ENCODE data around the gene PRKCH.

The PRKCH gene

DNA sequence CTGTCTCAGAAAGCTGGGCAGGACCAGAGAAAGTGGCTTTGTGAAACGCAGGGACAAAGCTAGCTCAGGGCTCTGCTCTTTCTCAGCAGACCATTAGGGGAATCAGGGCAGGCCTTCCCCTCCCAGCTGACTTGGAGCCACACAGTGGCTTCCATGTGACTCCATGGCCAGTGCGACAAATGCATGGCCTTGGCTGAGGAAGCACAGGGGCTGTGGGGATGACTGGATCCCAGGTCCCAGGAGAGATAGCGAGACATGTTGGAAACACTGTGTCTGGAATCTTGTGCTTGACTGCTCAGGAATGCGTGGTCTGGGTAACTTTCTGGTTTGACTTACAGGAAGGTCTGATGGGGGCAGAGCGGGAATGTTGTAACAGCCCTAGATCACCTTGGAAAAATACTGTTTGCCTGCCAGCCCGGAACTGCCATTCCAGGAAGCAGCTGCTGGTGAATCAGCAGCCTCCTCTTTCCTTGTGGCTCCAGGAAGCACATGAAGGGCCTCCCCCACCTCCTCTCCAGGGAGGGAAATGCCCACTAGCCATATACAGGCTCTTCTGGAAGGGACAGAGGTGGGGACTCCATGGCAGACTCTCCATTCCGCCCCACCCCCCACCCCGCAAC, 240.4 kb downstream of the PRKCH start:
- no peak for DNase-seq (ENCODE audit: low read depth in 4 of 4, low spot score in 1 of 4)

DNA sequence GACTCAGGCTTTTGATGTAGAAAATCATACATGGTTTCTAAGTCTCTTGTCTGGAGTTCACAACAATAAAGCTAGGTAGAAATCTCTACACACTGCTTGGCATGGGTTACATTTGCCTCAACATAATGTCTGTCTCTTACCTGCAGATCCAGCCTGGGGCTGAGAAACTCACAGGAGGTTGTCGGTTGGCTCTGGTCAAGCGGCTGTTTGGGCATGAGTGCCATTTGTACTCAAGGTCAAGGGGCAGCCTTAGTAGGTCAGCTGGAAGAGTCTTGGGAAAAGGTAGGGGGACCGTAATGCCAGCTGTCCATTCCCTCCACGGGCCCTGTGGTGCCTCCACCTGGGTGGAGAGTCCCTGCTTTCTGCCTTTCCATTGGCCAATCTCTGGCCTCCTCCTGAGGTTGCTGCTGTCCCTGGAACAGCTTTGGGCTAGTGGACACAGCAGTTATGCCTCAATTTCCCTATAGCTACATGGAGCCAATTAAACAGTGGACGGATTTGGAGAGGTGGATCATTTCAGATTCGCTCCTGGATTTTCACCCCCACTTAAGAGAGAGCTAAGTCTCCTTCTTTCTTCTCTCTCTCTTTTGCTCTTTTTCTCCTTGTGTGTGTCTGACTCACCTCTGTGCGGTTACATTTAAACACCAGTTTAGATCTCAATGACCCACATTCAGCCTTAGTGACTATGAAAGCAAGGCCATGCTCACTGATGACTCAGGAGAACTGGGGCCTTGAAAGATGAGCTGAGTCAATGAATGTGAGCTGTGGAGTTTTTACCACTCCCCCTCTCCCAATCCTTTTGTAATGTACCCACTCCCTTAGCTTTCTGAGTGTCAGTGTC, 241.2 kb downstream of the PRKCH start:
- DNase-seq (ENCODE audit: low read depth in 4 of 4, low spot score in 1 of 4) = no peak

DNA sequence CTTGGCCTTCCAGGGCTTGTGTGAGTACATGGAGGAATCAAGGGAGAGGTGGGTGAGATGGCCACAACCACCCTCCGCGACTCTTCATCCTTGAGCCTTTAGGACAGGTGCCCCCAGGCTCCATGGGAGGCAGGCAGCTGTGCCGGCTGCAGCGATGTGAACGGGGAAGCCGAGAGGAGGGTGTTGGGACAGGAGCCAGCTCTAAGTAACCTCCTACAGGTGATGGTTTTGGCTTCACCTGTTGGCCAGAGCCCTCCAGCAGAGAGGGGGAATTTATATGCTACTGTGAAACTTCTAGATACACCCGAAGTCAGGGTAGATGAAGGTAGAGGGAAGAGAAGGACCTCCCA, 241.8 kb downstream of the PRKCH start:
- DNase-seq (ENCODE audit: low read depth in 4 of 4, low spot score in 1 of 4) = no peak

DNA sequence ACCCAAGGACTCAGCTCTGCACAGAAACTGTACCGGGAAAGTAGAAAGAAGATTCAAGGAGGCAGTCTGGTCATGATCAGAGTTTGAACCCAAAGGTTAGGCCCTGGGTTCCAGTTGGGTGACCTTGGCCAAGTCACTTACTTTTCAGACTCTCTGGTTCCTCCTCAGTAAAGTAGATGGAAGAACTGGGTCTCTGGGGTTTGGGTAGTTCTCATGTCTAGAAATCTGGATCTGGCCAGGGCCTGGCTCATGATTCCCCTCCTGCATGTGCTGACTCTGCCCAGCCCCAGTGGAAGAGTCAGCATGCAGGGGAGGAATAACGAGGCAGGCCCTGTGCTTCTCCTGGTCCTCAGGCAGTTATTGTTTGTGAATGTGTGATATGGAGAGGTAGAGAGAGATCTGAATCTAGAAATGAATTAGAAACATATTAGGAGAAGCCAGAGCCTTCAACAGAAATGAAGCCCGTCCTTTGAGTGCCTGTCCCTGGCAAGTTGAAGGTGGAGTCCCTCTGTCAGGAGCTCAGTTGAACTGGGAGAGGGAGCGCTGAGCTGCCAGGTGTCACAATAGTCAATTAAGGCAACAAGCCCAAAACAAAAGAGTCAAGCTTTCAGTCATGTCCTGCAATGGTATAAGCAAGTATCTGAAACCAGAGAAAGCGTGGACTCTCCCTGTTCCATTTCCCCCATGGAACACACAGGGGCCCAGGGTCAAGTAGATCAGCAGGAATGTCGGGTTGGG, 242.7 kb downstream of the PRKCH start:
- DNase-seq (ENCODE audit: low read depth in 4 of 4, low spot score in 1 of 4) = no peak

DNA sequence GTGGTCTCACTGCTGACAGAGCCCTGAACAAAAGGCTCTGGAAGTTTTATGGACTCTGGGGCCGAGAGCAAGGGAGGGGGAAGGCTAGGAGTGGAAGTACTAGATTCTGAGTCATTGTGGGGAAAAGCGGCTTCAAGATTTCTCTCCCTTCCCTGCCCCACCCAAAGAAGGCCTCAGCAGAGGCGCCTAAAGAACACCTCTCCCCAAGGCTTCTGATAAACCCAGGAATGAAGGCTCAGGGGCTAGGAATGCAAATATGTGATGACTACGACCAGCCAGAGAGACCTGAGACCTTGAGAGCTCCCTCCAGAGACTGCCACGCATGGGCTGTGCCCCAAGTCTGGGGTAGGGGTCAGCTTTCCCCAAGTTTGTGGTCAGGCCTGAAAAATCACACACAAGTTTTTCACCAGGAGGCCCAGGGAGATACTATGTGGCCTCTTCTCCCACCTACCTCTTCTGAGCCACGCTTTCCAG, 243.3 kb downstream of the PRKCH start:
- no peak for DNase-seq (ENCODE audit: low read depth in 4 of 4, low spot score in 1 of 4)

DNA sequence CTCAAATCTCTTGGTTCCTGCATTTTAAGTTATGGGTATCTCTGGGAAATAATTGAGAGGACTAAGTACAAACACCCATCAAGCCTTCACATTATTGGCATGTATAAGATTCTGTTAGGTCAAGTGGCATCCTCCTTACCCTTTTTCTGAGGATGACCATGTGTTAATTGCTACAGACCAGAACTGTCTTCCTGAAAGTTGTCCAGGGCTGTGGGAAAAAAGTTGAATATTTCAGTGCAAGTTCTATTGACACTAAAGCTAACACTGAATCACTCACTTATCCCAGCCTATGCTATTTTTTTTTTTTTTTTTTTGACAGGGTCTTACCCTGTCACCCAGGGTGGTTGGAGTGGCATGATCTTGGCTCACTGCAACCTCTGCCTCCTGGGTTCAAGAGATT, 243.8 kb downstream of the PRKCH start:
- DNase-seq (ENCODE audit: low read depth in 4 of 4, low spot score in 1 of 4) = no peak

DNA sequence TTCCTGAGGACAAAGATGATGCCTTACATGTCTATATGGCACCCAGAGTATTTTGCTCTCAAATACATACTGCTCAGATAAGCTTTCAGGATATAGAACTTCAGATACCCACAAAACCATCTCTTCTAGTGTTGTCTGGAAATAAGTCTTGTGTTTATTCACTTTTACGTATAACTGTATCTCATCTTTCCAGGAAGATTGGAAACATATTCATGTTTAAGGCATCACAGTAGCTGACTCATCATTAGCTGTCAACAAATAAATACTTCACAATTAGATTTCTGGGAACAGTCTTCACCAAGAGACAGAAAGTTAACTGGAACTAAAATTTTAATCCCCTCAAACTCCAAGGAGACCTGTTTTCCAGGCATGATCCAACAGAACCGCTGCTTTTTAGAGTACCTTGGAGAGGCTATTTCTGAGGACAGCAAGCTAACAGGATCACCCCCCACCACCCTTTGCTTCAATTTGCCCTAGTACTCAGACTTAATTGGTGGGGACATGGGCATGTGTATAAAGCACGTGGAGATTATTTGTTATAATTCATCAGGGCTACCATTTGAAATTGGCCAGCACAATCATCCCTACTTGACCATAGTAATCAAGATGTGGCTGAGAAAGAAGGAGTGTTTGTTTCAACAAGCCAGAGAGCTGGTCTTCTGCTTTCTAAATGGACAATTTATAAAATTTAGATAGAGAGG, 244.6 kb downstream of the PRKCH start:
- no peak for DNase-seq (ENCODE audit: low read depth in 4 of 4, low spot score in 1 of 4)

DNA sequence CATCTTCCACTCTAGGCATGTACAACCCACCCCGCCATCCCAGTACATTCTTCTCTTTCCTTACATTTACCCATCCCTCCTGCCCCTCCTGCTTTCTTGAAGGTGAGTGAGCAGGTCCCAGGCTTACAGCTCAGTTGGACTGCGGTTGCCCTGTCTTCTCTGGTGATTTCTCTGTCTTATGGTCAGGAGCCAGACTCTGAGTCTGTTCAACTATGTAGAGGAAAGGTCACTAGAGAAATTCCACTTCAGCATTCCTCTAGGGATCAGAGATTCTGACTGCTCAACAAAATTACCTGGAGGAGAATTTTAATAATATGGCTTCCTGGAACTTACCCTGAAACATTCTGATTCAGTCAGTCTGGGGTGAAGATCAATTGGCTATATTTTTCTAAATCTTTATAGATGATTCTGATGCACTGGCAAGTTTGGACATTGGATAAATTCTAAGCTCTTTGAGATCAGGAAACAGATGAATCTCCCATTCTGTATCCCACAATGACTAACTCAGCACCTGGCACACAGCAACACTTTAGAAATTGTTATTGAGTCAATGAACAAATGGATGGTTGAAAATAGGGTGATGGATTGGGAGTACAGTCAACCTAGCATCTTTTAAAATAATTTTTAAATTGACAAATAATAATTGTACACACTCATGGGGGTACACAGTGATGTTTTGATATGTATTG, 245.3 kb downstream of the PRKCH start:
- DNase-seq (ENCODE audit: low read depth in 4 of 4, low spot score in 1 of 4) = no peak

DNA sequence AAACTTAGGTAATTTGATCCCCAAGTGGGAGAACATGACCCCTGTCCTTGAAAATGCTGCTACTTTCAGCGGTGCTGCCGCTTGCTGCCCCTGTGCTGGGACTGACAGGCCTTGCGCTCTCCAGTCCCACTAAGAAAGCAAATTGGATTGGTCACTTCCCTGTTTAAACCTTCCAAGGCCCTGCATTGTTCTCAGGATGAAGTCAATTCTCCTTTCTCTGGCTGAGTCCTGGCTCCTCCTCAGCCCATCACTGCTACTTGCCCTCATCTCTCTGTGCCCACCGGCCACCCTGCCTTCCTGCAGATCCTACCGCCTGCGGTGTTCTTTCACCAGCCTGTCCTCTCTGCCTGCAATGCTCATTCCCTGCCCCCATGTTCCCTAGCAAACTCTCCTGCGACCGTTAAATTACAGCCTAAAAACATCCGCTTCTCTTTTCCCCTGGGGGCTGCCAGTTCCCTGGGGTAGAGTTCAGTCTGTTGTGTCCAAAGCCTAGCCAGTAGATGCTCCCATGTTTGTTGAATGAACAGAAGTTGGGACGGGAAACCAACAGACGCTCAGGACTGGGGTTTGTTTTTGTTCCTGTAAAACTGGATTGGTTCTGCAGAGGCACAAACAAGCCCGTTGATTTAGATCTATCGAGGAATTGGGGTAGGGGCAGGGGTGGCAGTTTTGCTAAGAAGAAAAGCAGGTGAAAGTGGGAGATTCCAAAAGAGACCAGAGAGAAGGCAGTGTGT, 246.6 kb downstream of the PRKCH start:
- DNase-seq (ENCODE audit: low read depth in 4 of 4, low spot score in 1 of 4) = no peak

DNA sequence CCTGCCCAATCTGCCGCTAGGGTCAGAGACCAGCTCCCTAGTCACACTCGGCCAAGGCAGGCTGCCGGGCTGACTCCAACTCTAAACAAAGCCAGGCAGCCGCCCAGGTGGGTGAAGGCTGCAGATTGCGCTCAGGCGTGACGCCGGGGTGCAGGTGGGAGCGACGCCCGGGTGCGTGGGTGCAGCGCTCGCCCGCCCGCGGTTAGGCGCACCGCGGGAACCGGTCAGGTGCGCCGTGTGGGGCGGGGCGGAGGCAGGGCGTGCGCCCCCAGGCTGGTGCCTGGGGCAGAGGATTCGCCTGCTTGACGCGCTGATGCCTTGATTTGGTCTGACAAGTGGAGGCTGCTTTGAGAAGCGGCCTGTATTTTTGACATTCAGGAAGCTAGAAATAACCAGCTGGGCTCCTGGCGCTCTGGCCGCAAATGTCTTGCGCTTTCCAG, 247.2 kb downstream of the PRKCH start:
- DNase-seq (ENCODE audit: low read depth in 4 of 4, low spot score in 1 of 4) = peak in 2 of 4 experiments; percentile 23 to 45

DNA sequence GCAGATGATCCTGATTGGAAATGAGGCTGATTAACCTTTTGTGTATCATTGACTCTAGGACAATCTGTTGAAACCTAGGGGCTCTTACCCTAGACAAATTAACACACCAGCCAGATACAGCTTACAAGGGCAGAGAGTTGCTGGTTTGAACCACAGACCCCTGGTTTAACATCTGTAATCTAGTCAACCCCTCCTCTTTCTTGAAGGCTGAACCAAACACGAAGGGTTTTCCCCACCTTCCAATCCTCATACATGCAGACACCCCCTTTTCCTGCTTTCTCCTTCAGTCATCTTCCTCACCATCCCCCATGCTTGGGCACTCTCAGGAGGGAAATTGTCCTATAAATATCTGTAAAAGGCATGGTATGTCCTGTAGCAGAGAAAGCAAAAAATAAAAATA, 247.9 kb downstream of the PRKCH start:
- no peak for DNase-seq (ENCODE audit: low read depth in 4 of 4, low spot score in 1 of 4)

DNA sequence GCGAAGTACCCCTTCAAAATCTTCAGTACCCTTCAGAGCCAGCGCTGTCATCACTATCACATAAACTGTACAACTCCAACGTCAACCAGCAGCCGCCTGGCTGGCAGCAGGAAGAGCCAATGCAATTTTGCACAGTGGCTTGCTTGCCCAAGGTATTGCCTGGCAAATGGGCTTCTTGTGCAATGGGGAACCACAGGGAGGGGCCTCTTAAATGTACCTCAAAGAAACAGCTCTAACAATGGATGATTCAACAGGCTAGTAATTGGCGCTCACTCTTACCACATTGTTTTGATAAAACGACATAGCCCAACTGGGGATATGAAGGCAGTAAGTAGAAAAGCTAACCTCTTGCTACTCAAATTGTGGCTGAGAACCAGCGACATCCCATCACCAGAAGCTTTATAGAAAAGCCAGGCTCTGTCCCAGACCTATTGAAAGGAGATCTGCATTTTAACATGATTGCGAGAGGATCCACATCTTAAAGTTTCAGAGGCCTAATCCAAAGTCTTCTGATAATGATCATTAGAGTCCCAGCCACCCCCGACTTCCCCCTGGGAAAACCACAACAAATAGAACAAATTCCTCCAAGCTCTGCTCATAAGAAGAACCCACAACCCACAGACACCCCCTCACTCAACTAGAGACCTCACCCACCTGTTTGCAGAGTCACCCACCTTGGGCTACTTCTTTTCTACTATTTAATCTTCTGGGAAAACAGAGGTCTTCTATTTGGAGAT, 248.6 kb downstream of the PRKCH start:
- no peak for DNase-seq (ENCODE audit: low read depth in 4 of 4, low spot score in 1 of 4)

DNA sequence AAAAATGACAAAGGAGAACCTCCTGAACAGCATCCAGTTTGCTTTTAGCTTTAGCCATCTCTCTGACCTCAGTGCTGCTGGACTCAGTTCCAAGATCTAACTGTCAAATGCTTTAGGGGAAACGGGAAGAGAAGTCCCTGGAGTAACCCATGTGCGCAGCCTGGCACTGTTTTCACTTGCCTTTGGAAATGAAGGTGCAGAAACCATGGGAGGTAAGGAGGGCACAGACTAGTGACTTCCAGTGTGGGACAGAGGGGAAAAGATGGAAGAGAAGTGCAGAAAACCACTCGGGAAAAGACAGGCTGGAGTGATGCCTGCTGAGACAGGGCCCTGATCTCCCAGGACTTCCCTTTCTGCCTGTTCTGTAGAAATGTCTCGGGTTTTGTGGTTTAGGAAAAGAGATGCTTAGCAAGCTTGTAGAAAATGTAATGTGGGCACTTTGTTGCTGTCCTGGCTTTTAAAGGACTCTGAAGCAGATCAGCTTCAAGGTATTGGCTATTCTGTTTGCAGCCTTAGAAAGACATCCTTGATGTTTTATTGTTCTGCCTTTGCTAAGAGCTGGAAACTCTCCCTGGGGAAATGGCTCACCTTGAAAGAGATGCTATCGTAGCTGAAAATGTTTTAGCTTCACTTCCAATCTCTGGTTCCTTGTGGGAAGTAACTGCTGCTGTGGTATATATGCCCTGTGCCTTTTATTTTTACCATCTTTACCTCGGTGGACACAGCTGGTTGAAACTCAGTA, 249.3 kb downstream of the PRKCH start:
- DNase-seq (ENCODE audit: low read depth in 4 of 4, low spot score in 1 of 4) = no peak

DNA sequence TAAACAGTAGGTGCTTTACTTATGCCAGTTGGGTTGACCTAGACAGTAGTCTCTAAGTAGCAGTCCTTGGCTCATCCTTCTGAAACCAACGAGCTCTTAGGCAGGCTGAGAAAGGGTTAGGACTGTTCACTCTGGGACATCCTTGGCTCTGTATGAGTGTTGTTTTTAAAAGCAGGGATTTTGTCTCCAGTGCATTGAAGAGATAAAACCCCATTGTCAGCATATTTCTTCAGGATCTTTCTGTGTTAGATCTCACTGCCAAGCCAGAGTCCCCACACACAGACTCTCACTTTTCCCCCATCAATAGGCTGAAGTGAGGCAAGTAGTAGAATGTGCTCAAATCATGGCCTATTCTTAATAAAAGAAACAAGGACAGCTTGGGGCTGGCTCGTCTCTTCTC, 250.5 kb downstream of the PRKCH start:
- no peak for DNase-seq (ENCODE audit: low read depth in 4 of 4, low spot score in 1 of 4)

DNA sequence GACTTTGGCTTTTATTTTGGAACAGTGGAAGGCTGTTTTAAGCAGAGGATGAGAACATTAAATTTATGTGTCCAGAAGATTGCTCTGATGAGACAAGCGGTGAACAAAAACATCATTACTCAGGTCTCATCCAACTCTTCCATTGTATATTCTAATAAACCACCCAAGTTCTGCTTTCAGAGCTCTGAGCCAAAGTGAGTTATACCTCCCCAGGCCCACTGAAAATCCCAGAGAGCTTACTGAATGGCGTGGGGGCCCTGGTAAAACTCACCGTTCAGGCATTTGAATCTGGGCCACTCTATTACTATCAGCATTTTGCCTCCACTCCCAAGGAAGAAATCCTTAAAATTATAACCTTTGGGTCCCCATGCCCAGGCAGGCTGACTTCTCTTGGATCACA, 251.9 kb downstream of the PRKCH start:
- no peak for DNase-seq (ENCODE audit: low read depth in 4 of 4, low spot score in 1 of 4)

DNA sequence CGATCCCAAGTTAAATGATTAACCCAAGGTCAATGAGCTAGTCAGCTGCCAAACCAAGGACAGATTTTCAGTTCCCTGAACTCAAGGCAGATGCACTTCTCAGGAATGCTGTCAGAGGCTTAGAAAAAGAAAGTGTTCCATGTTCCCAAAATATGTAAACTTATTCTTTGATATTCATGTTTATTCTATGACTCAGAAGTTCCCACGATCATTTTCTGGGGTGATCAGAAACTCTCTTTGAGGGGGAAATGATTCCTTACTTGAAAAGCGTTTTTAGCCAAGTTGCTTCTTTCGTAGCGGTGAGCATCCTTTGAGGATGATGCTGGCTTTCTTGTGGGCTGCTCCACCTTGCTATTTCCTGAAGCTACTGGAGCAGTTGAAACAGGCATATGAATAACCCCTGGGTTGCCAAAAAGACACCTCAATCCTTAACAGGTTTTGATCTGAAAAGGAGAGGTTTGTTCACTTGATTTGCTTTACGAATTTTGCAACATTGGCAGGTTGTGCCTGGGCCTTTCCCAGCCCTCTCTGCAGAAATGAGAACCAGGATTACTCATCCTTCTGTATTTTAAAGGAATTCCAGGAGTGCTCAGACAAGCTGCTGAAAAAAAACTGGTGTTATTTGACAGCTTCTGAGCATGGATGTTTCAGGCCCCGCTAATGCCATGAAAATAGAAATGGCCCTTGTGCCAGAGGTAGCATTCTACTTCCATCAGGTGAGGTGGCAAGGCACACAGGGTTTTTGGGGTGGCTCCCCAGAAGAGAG, 252.6 kb downstream of the PRKCH start:
- no peak for DNase-seq (ENCODE audit: low read depth in 4 of 4, low spot score in 1 of 4)

DNA sequence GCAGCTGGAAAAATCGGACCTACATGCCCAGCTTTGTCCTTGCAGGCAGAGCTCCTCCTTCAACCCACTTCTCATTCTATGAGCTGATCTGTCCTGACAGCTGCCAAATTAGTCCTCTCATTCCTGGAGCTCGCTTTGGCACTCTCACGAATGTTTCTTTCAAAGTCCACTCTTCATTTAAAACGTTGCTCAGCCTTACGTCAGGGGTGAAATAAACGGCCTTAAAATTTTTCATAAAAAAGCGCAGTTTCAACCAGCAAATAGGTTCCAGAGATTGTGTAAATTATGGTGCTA, 253.1 kb downstream of the PRKCH start:
- DNase-seq (ENCODE audit: low read depth in 4 of 4, low spot score in 1 of 4) = no peak

DNA sequence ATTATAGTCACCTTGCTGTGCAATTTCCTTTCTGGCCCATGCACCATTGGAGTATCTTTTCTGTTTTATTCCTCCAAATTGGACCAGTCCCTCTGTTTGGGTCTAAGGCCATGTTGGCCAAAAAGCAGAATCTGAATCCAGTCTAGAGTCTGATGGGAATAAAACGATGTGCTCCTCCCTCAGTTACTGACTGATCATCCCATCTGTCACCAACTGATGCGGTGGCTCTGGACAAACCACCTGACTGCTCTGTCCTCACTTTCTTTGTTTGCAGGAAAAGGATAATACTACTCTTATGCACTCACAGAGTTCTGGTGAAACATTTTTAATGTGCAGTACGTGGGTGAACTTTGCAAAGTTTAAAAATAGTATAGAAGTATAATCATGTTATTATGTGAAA, 253.7 kb downstream of the PRKCH start:
- DNase-seq (ENCODE audit: low read depth in 4 of 4, low spot score in 1 of 4) = no peak
